Right lung (tissue), 5 donors: ENCODE results near the gene NOL9. TPM values are rescaled to one million over a fixed set of nuclear protein-coding genes. Genes with fewer than 3 reads are reported as not detected.

ENCODE experiments used
- DNase-seq, 2 donors: peaks; one replicate each; pipeline ENCODE4 v3.0.0-alpha.2; 2013
- polyA plus RNA-seq, 5 donors: library from polyadenylated mRNA; unstranded; fragments of 120-200 nt; gene quantifications; one replicate each; pipeline versions ENCODE4 v1.2.1 to v1.2.3, GENCODE V29; 2013; ENCODE audit warnings: inconsistent platforms in 1 of 5, low replicate concordance in 1 of 5; ENCODE audit not compliant: insufficient read length in 5 of 5, insufficient read depth in 1 of 5

The NOL9 gene
- polyA plus RNA-seq, 5 donors: 15.2 to 24.4 (median 22.4) TPM

DNA sequence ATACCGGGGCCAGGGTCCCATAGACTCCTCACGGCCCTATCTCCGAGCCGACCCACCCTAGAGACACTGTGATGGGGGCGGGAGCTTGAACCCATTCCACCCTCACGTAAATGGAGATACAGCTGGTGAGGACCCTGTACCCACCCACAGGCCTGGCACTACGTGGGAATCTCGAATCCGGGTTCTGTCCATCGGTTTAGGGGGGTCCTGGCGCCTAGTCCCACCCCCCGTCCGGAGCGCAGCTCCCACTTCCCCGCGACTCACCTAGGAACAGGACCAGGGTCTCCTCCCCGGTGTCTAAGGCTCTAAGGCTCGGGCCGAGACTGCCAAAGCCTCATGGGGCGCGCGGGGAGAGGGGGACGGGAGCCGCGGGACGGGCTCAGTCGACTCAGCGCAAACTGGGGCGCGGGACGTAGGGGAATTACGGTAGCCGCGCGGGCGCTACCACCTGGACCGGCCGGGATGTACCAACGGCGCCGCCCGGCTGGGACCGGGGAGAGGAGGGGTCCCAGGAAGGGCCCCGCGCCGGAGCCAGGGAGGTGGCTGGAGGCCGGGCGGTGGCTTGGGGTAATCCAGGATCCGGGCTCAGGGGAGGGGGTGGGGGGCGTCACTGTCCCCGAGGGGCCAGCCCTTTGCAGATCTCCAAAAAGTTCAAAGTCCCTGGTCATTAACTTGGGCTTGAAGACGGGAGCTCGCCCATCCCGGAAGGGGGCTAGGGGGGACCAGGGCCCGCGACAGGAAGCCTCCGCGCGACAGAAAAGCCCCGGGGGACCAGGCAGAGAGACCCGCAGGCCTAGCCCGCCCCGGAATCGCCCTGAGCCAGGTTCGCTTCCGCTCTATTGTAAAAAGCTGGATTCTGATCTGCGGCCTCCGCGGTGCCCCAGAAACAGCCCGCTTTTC is 63.9 kb downstream of the NOL9 start:
- peak in 1 of 2 donors; percentile 53 for DNase-seq

DNA sequence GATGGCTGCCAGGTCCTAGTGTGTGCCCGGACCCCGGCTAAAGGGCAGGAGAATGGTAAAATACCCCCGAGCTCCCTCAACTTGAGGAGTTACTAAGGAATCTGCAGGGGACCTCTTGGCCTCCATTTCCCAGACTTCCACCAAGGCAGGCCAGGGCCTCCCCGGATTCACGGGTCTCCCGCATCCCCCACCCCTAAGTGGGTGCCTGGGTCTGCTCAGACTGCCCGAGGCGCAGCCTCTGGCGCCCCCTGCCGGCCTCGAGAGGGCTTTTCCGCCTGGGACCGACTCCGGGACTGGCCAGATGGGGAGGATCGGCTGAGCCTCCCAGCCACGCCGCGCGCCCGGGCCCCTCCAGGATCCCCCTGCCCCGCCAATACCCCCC is 64.5 kb downstream of the NOL9 start:
- DNase-seq: peak; percentile 51 to 65

DNA sequence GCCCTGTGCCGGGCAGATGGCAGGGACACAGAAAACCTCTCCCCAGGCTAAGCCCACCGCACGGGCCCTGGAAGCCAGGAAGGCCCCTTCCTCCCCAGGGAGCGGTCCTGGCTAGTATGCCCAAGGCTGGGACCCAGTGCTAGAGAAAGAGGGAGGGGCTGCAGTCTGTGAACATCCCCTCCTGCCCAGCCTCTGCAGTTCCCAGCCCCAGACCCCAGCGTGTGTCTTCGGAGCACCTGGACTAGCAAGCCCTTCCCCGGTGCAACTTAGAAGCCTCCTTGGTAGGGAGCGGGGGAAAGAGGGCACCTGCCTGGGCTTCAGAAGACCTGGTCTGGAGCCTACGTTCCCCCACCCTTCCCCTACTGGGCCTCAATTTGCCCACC is 64.9 kb downstream of the NOL9 start:
- no peak for DNase-seq

DNA sequence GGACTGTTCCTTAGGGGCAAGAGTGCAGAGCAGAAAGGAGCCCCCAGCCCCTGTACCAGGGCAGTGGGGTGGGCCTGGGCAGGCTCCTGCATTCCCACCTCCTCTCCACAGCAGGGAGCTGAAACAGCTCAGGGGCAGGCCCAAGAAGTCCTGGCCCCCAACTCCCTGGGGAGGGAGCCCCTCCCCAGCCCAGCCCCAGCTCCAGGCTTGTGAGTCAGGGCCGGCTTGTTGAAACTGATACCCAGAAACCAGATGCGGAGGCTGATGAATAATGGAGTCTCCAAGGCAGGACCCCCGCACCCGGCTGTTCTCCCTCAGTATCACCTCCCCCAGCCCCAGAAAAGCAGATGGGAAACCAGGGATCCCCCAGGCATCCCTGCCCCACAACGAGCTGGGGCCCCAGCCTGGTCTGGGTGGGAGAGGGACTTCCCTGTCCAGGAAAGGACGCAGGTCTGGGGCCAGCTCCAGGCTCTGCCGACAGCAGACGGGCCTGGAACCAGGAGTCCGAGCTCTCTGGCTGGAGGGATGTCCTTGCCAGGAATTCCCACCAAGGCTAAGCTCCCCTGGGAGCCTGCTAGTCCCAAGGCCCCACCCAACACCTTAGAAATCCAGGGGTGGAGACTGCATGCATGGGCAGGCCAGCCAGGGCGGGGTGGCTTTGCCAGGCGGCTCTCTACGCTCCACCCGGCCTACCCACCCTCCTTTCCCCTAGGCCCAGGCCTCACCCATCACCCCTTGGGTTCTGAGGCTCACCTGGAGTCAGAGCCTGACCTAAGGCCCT is 65.5 kb downstream of the NOL9 start:
- no peak for DNase-seq

DNA sequence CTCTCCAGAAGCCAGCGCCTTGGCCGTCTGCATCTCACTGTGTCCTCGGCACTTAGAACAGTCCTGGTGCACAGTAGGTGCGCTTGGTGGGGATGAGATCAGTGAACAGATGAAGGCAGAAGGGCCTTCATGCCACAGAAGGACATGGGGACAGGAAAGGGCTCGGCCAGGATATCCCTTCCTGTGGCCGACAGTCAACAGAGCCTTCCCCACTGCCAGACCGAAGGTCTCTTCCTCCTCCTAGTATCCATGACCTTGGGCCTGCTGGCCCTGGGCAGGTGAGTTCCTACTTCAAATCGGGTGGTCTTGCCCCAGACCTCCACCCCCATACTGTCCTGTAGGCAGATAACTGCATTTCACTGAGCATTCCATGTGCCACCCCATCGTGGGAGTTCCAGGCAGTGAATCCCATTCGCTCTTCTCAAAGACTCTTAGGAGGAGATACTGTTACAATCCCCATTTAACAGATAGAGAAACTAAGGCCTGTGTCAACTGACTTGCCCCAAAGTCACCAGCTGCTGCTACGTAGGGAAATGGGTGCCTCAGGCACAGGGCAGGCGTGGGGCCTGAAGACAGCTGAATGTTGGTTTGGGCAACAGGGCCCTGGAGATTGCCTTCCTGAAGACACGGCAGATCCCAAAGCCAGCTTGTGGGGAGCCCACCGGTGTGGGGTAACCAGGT is 66.4 kb downstream of the NOL9 start:
- no peak for DNase-seq

DNA sequence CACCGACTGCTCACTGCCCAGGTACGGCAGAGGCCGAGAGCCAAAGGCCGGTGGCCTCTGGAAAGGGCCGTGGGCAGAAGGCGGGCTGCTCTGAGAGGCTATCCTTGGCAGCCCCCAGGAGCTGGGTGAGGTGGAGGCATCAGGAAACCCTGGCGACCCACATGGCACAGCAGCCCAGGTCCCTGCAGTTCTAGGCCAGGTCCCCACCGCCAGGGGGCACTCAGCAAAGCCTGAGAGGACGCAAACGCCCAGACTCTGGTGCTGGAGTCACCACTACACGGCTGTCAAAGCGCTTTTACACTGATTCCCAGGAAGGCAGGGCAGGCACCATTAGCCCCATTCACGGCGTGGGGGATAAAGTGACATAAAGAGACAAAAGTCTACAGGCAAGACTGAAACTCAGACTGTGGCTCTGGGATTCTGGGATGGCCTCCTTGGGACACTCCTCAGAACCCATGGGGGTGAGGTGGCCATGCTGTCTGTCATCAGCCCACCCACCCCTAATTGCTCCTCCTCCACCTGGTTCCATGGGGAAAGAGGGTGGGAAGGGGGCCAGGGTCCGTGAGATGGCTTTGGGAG is 67.8 kb downstream of the NOL9 start:
- DNase-seq: peak; percentile 73 to 74

DNA sequence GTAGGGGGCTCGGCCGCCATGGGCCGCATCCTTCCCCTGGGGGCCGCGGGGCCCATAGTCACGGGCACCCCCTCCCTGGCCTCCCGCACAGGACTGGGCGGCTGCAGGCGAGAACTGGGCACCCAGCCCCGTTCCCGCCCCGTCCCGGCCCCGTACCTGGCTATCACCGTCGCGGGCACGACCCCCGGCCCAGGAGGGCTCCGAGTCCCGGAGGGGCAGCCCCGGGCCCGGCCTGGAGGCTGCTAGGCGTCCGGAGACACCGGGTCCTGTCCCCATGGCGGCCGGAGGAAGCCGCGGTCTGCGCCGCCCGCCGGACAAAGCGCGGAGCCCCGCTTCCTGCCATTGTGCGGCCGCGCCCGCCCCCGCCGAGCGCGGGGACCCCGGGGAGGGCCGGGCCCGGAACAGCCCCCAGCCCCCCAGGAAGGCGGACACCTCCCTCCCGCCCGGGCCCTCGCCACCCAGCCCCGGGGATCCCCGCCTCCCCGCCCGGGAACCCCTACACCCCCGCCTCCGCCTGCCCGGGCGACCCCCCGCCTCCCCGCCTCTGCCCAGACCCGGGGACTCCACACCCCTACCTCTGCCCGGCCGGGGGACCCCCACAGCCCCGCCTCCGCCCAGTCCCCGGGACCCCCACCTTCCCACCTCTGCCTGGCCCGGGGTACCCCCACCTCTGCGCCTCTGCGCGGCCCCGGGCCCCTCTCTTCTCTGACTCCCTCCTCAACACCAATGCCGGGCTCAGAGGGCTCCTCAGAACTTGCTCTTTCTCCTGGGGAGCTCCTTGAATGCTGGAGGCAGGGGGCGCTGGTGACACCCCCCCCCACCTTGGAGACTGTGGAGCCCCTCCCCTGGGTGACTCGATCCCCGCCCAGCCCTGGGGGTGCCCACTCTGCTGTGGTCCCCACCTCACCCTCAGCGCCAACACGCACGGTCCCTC is 68.9 kb downstream of the NOL9 start:
- DNase-seq: no peak

DNA sequence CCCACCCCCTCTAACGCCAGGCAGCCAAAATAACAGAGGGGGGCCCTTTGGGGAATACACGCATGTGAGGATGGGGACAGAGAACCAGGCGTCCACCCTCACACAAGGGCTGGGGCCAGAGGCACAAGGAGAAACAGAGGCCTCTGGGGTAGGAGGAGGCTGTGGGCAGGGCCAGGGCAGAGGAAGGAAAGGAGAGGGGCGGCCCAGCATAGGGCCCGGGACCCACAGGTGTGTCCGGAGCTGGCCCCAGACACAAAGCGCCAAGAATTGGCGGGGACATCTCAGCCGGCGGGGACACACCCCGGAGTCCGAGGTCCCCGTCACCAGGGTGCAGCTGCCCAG is 69.5 kb downstream of the NOL9 start:
- DNase-seq: no peak

DNA sequence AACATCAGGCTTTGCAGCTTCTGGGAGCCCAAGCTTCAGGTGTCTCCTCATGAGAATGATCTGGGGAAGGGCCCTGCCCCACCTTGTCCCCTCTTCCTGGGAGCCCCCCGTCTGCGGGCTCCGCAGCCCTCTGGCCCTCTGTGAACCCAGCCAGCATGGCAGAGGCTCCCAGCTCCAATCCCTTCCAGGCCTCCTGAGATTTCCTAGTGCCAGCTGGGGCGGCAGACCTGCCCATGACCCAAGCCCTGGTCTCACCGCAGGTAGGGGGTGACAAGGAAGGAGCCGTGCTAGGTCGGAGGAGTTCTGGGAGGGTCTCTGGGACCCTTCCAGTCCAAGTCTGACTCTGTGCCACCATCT is 70.6 kb downstream of the NOL9 start:
- no peak for DNase-seq

DNA sequence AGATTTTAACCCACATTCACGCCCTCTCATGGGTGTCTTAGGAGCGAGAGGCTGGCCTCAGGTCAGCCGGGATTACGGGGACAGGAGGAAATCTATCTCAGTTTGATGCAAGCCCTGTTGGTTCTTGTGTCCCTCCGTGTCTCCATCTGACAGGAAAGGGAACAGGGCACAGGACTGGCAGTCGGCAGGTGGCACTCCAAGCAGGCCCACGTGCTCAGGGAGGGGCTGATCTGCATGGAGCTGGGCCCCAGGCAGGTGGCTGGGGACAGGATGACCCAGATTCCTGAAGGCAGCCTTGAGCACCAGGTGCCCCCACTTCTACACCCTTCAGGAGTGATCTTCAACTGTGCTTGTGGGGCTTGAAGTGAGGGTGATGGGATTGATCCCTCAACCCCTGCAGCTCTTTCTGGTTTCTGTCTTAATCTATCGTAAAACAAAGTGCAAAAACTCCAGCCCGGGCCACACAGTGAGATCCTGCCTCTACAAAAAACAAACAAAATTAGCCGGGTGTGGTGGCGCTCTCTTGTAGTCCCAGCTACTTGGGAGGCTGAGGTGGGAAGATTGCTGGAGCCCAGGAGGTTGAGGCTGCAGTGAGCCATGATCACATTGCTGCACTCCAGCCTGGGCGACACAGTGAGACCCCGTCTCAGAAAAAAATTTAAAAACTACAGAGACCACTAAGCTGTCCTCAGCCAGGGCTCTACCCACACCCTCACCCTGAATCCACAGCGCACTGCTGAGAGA is 71.1 kb downstream of the NOL9 start:
- DNase-seq: peak in 1 of 2 donors; percentile 42

DNA sequence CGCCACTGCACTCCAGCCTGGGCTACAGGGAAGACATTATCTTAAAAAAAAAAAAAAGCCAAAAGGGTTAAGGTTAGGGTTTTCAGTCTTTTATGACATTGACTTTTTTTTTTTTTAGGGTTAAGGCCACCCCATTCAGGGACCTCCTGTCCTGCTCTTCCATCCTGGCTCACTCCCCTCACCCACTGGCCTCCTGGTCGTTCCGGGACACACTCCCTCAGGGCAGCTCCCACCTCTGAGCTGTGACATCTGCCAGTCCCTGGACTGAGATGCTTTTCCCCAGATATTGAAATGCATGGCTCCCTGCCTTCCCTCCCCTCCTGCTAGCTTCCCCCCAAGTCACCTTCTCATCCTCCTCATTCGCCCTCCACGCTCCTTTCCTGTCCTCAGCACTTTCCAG is 72.5 kb downstream of the NOL9 start:
- no peak for DNase-seq

DNA sequence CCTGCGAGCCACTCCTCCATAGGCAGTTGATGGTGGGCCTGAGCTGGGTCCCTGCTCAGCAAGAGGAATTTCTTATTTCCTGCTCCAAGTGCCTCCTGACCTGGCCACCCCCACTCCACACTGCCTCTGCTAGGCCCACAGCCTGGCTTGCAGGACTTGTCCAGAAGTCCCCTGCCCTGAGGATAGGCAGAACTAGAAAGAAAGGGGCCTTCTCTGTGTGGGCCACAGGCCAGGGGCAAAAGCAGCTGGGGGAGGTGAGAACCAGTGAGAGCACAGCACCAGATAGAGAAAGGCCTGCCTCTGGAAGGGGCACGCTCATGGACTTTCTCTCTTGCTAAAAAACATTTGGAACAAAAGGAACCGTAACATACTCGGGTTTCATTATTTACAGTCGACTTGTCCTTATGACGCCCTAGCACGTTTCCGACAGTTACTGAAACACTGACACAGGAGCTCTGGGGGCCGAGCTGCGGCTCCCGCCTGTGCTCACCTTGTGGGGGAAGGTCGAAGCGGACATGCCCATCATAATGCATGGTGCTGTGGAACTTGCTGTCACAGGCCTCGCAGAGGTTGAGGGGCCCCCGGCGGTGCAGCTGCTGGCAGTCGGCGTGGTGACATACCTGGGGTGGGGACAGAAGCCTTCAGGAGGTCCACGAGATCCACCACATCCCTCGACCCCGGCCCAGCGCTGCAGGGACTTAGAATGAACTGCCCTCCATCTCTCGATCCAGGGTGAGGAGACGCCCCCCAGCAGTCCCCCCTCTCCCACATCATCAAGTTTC is 77.1 kb downstream of the NOL9 start:
- no peak for DNase-seq

DNA sequence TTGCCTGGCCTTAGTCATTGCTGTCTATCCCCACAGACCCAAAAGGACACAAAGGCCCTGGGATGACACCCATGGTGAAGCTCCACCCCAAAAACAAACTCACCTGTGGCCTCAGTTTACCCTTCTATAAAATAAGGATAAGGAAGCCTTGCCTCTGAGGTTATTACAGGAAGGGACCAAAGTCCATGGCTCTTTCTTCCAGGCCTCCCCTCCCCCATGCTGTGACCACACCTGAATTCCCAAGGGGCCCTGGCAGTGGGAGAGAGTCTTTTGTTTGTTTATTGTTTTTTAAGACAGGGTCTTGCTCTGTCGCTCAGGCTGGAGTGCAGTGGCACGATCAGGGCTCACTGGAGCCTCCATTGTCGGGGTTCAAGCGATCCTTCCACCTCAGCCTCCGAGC is 77.8 kb downstream of the NOL9 start:
- no peak for DNase-seq

DNA sequence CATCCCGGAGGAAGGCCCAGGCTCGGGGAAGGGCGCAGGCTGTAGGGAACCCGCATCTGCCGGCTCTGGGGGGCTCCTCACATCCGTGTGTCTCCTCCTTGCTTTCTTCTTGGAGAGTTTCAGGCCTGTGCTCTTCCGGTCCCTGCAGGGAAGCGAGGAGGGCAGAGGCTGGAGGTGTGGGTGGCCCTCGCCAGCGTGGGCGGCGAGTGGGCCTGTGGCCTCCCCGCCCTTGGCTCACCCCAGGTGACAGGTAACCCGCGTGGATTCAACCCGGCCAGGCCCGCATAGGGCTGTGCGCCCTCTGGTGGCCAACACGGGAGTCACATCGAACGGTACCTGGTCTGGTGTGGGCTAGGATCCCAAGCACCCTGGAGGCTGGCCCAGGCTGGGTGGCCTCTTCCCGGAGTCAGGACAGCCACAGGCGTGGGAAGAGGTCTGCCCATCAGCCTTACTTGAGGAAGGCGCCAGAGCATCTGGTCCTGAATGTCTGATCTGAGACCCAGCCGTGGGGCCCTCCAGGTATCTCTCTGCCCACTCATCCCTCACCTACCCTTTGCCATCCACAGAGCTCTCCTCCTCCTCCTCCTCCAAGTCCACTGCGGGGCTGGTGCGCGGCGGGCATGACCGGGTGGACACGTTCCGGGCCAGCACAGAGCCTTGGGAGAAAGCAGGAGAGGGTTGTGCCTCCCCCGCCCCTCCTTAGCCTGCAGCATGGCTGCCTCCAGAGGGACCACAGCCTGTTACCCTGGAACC is 78.8 kb downstream of the NOL9 start:
- no peak for DNase-seq

DNA sequence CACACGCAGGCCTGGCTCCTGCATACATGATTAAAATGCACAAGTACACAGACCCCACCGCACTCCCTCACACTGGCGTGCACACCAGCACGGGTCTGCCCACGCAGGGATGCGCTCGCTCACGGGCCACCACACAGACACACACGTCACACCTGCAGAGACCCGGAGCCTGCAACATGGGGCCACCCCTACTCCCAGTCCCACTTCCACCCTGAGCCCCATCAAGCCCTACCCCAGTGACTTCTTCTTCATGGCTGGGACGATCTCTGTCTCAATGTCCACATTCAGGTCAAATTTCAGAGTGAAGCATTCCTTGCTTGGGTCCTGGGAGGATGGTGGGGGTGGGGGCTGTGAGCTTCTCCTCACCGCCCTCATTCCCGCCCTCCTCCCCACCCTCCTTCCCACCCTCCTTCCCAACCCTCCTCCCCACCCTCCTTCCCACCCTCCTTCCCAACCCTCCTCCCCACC is 79.5 kb downstream of the NOL9 start:
- no peak for DNase-seq

DNA sequence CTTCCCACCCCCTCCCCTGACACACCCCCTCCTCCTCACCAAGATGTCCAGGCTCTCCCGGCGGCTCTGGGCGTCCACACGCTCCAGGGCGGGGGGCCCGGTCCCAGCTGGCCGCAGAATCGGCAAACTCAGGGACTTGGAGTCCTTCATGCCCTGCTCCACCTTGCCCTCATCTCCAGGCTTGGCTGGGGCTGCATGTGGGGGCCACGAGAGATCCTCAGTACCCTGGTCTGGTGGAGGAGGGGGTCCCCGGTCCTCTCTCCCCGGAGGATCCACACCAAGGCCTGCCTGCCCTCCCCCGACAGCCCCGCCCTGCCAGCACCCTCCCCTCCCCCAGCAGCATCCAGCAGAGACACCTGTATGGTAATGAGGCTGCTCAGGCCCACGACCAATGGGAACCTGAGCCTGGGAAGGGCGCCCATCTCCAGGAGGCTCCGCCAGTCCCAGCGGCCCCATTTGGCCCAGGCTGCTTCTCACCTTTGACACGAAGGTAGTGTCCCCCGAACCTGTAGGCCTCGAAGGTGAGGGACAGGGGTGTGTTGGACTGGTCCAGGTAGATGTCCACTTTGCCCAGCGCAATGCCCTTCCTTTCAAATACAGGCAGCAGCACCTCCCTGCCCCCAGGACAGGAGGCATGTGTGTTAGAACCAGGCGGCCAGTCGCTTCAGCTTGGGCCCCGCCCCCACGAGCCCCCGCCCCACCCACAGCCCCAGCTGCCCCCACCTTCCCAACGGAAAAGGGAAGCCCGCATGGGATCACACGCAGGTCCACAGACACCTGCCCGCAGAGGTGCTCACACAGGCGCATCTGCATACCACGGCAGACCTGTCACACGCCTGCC is 80.1 kb downstream of the NOL9 start:
- DNase-seq: no peak

DNA sequence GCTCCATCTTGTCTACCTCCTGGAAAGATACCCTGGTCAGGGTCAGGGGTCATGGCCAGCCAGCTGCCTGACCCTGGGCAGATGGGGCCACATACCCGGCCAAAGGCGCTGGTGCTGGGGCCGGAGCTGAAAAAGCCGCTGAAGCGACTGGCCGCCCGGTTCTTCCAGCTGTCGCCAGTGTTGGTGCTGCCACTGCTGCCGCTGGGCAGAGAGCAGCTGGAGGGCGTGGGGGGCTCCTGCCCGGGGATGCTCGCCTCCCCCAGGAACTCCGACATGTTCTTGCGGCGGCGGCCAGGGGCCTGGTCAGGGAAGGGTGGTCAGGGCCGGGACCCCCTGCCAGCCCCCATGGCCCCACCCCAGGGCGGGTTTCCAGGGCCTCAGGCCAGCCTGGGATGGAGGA is 81.2 kb downstream of the NOL9 start:
- no peak for DNase-seq

DNA sequence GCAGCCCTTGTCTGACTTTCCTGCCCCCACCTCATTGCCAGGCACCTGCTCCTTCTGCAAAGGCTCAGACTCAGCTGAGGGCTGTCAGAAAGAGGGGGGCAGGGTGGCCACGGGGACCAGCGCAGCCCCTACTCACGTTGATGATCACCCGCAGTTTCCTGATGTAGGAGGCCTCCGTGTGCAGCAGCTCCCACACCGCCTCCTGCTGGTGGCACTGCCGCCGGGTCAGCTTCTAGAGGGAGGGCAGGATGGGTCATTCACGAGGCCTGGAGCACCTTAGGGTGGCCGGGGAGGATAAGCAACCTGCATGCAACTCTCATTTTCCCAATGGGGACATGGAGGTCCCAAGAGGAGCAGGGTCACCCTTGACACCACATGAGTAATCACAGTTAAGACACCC is 81.9 kb downstream of the NOL9 start:
- no peak for DNase-seq
